ENCODE results near the gene PLP2.

DNA sequence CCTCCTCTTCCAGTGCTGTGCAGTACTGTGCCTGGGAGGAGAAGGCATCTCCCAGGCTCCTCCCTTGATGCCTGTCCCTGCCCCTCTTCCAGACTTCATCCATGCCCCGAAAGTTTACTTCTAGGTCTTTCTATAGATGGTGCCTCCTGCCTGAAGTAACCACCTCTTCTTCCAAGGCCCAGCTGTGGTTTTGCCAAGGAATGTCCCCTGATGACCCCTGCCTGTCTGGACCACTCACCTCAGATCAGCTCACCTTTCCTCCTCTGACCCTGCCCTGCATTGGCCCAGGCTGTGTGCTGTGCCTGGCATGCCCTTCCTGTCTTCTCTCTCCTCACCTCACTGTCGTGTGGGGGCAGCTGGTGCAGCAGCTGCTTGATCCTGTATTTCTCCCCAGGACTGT lies 7.7 kb downstream of the PLP2 start:
- TF ChIP-seq, protein P1, sequence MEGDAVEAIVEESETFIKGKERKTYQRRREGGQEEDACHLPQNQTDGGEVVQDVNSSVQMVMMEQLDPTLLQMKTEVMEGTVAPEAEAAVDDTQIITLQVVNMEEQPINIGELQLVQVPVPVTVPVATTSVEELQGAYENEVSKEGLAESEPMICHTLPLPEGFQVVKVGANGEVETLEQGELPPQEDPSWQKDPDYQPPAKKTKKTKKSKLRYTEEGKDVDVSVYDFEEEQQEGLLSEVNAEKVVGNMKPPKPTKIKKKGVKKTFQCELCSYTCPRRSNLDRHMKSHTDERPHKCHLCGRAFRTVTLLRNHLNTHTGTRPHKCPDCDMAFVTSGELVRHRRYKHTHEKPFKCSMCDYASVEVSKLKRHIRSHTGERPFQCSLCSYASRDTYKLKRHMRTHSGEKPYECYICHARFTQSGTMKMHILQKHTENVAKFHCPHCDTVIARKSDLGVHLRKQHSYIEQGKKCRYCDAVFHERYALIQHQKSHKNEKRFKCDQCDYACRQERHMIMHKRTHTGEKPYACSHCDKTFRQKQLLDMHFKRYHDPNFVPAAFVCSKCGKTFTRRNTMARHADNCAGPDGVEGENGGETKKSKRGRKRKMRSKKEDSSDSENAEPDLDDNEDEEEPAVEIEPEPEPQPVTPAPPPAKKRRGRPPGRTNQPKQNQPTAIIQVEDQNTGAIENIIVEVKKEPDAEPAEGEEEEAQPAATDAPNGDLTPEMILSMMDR (IDR thresholded peaks at IDR 0.05; ENCODE audit: poor library complexity) = no peak
- no peak for TF ChIP-seq EZH2 (IDR thresholded peaks at IDR 0.05; ENCODE audit: borderline replicate concordance)
